GM21786 (cell line): ENCODE results near the gene SLC14A1.

Source experiments
- ATAC-seq: cut with Tn5 transposase; IDR thresholded peaks from one replicate; pipeline ENCODE4 v1.9.1; 2021; ENCODE audit not compliant: unreplicated experiment

SLC14A1 gene

GRCh38 chr18:45723567-45724355 is at the start of gene SLC14A1:
Gene SLC14A1, plus strand, starts transcription at chr18:45724181. Its CDS starts 6,140 bp downstream, at chr18:45730321.
- ATAC-seq, result no peak

DNA sequence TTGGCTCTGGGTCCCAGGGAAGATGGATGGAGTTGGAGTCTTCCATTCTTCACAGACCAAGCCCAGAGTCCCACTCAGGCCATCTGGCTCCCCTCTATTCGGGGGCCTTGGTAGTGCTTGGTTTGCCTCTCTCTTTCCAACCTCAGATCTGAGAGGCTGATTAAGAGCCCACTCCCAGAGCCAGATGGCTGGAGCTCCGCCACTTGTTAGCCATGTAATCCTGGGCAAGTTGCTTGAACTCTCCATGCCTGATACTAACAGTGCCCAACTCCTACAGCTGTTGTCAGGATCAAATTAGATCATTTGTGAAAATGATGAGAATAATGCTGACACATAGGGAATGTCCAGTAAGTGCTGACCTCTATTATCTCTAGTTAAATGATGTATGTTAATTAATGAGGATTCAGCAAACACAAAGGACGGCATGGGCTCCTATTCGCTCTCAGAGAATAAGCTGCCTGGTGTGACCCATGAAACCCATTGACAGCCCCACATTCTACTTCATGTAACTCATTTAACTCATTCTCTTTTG is 46.6 kb upstream of the SLC14A1 start:
- ATAC-seq, result no peak

DNA sequence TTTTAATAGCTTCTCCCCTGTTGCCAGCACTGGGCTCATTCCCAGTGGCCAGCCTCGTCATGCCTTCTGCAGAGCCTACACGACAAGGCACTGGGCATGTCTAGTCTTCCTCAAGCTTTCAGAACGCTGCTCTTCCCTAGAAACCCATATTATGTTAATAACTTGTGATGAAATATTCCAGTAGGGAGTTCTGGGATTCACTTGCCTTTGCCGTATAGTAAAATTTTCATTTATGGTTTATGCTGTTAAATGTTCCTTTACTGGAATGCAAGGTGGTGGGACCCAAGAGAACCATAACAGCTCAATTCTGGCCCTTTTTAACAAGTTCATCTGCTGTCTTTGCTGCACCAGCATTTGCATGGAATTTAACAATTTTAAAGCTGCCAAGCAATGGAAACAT is 45.5 kb upstream of the SLC14A1 start:
- ATAC-seq, result no peak

DNA sequence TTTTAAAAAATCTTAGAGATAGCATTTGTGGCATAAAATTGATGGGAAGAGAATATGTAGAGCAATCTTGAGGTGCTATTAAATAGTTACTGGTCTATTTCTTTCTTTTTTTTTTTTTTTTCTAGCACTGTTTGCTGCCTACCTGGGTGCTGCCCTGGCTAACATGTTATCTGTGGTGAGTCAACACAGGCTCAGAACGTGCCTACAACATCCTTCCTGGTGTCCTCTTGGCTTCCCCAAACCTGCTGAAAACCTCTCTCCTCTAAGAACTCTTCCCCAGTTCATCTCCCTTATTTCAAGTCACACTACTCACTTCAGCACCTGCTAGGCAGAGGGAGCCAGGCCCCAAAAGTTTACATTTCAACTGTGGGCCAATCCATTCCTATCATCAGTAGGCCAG is 45.1 kb upstream of the SLC14A1 start:
- ATAC-seq, result no peak

GRCh38 chr18:45680066-45680690 is 43.8 kb upstream of the SLC14A1 start:
- no peak for ATAC-seq

GRCh38 chr18:45682181-45682580 is 41.8 kb upstream of the SLC14A1 start:
- ATAC-seq, result no peak

GRCh38 chr18:45684341-45685115 is 39.5 kb upstream of the SLC14A1 start:
- ATAC-seq, result no peak

DNA sequence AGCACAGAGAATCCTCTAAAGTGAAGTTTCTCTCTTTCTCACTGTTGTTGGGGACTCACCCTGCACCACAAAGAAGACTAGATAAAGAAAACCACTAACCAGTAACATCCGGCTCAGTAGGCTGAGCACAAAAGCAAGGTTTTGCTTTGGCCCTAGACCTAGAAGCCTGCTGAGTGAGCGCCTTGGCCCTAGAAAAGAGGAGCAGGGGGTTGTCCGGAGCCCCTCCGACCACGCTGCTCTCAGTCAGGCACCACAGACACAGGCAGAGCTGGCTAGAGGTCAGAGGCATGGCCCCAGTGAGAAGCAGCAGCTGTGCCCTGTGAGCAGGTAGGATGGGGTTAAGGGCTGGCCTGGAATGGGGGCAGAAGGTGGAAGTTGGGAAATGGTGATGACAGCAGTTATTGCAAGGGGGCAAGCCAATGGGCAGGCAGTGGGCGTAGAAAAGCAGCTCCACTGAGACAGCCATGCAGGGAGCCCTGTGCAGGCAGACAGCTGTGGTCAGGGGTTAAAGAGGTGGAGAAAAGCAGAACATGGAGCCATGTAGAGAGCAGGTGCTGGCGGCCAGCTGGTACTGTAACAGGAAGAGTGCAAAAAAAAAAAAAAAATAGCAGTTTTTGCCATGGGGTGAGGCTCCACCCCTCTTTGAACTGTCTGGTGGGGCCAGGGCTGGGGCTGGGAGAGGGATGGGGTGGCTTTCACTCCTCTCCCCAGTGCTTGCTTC is 36.9 kb upstream of the SLC14A1 start:
- ATAC-seq, result peak; percentile 81

GRCh38 chr18:45687621-45688020 is 36.4 kb upstream of the SLC14A1 start:
- peak; percentile 35 for ATAC-seq

- ATAC-seq, result no peak
Observed at GRCh38 chr18:45688113-45688512, 35.9 kb upstream of the SLC14A1 start.

- ATAC-seq, result peak; percentile 19
Observed at GRCh38 chr18:45688833-45689232, 35.1 kb upstream of the SLC14A1 start.

- ATAC-seq, result no peak
Observed at GRCh38 chr18:45689396-45689795, 34.6 kb upstream of the SLC14A1 start.

- ATAC-seq, result no peak
Observed at GRCh38 chr18:45690975-45691815, 32.8 kb upstream of the SLC14A1 start.

DNA sequence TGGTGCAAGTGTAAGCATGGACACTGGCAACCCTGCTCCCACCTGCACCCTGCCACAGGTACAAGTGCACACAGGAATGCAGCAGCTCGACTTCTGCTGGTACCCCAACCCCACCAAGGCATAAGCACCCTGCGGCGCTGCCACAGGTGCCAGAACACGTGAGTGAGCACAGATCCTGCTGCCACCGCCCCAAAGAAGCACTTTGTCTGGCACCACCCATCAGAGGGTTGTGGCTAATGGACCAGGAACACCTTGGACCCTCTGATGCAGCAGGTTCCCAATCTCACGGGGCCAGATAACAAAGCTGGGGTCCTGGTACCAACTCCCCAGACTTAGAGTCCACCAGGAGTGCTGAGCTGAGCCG is 32.2 kb upstream of the SLC14A1 start:
- ATAC-seq, result no peak

DNA sequence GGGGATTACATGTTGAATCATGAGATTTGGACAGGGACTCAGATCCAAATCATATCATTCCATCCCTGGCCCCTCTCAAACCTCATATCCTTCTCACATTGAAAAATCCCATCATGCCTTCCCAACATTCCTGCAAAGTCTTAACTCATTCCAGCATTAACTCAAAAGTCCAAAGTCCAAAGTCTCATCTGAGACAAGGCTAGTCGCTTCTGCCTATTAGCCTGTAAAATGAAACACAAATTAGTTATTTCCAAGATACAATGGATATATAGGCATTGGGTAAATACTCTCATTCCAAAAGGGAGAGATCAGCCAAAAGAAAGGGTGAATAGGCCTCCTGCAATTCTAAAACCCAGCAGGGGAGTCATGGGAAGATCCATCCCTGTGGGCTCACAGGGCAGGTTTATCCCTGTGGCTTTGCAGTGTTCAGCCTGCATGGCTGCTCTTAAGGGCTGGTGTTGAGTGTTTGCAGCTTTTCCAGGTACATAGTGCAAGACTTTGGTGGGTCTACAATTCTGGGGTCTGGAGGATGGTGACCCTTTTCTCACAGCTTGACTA is 21.2 kb upstream of the SLC14A1 start:
- no peak for ATAC-seq

DNA sequence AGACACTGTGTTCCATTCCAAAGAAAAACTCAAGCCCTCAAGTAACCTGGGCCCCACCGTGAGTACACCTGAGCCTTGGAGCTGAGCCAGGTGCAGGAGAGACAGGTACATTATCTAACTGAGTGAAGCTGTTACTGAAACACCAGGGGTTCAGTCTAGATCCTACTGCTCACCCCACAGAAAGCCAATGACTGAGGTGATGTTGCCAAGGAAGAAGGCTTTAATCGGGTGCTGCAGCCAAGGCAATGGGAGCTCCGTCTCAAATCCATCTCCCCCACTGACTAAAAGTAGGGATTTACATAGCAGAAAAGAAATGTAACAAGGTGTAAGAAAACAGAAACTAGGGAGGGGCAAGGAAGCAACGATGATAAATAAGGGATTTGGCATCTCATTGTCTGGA is 15.2 kb upstream of the SLC14A1 start:
- no peak for ATAC-seq

GRCh38 chr18:45712061-45712460 is 11.9 kb upstream of the SLC14A1 start:
- ATAC-seq, result no peak

DNA sequence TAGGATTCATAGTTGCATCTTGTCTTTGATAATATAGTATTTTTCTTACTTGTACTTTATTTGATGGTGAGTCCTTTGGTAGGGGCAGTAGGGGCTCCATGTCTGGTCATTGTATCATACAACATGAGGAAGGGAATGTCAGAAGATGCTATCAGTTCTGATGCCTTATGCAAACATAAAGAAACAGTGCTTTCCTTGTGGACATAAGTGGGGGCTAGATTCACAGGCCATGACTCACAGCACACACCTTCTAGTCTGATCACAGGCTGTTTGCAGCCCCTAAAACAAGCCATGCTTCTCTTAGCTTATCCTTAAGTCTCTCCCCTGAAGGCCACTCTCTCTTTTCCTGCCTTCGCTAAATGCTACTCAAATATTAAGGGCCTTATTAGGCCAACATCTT is 10.7 kb upstream of the SLC14A1 start:
- ATAC-seq, result no peak

DNA sequence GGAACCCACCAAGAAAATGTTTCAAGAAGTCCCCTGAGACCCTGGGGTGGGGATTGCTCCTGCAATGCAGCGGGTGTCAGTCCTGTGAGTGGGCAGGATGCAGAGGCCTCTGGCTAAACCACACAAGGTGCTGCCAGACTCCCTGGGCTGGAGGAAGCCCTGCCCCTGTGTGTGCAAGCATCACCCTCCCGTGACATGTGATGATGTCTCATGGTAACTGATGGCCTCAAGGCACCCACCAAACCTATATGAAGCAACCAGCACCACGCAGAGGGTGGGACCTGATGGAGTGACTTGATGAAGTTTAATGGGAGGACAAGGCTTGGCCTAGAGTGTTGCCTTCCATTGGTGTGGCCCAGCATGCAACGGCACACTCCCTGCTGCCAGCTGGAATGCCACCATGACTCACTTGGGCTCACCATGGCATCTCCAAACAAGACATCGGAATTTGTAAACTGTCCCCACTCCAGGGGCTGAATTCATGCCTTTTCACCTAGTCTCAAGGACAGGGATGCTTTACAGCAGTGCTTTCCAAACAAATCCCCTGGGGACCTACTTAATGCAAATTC is 8.7 kb upstream of the SLC14A1 start:
- ATAC-seq, result no peak
